ENCODE results near the gene SGIP1. TPM values are rescaled to one million over a fixed set of nuclear protein-coding genes. Genes with fewer than 3 reads are reported as not detected.

The SGIP1 gene, protein sequence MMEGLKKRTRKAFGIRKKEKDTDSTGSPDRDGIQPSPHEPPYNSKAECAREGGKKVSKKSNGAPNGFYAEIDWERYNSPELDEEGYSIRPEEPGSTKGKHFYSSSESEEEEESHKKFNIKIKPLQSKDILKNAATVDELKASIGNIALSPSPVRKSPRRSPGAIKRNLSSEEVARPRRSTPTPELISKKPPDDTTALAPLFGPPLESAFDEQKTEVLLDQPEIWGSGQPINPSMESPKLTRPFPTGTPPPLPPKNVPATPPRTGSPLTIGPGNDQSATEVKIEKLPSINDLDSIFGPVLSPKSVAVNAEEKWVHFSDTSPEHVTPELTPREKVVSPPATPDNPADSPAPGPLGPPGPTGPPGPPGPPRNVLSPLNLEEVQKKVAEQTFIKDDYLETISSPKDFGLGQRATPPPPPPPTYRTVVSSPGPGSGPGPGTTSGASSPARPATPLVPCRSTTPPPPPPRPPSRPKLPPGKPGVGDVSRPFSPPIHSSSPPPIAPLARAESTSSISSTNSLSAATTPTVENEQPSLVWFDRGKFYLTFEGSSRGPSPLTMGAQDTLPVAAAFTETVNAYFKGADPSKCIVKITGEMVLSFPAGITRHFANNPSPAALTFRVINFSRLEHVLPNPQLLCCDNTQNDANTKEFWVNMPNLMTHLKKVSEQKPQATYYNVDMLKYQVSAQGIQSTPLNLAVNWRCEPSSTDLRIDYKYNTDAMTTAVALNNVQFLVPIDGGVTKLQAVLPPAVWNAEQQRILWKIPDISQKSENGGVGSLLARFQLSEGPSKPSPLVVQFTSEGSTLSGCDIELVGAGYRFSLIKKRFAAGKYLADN
- total RNA-seq (10 to 100 TPM in 2 of 4 donors, 1 to 10 TPM in 2; 5.3 to 14.1 (median 11.5) TPM), polyA plus RNA-seq (1 to 10 TPM in 1 of 3 donors, under 1 TPM in 1, not detected in 1; under 0.01 to 2.2 TPM)

DNA sequence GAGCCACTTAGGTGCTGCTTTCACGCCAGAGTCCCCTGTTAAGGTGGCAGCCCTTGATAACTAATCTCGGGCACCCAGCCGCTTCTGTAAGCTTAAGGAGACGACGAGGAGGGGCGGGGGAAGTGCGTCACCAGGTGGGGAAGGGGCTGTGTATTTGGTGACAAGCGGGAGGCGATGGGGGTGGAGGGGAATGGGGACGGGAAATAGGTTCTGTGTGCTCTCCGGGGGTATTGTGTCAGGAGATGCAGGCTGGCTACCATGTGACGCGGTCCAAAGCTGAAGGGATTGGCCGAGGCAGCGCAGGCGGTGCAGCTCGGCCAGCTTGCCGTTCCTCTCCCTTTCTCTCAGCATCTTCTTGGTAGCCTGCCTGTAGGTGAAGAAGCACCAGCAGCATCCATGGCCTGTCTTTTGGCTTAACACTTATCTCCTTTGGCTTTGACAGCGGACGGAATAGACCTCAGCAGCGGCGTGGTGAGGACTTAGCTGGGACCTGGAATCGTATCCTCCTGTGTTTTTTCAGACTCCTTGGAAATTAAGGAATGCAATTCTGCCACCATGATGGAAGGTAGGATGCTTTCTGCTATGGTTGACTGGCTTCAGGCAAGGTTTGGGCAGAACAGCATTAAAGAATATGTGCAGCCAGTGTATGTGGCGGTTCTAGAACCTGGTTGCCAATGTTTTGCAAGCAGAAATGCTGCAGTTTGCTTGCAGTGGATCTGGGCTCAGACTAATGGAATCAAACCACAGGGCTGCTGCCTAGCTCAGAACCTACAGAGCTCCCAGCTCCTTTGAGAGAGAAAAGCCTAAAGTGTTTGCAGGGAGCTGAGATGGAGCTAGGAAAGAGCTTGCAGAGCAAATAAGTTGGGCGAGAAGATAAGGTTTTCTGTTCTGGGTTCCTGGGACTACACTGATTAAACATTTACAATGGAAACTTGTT, at the start of gene SGIP1:
TSS of gene SGIP1 (plus strand) at position 350 of the 937 bp plus-strand sequence. CDS start at position 556, 206 bp downstream.
- H3K27ac ChIP-seq: peak within 1 kb of the TSS; percentile 50 to 78 (median 70)
- intact Hi-C loops (cut with DNase I): no loop called here
- no peaks in the 10 kb centered on the region for H3K9me3 ChIP-seq
- DNase-seq: peak; percentile 80
- H3K27me3 ChIP-seq: no peaks in the 10 kb centered on the region
- H3K4me3 ChIP-seq: peak within 1 kb of the TSS; percentile 38 to 53 (median 46)
- TF ChIP-seq EP300 (IDR thresholded peaks at IDR 0.05): no peak
- TF ChIP-seq POLR2A (IDR thresholded peaks at IDR 0.05): no peak
- peak in 2 of 4 donors; percentile 22 to 60 for TF ChIP-seq POLR2AphosphoS5 (IDR thresholded peaks at IDR 0.05)
- TF ChIP-seq, protein P1, sequence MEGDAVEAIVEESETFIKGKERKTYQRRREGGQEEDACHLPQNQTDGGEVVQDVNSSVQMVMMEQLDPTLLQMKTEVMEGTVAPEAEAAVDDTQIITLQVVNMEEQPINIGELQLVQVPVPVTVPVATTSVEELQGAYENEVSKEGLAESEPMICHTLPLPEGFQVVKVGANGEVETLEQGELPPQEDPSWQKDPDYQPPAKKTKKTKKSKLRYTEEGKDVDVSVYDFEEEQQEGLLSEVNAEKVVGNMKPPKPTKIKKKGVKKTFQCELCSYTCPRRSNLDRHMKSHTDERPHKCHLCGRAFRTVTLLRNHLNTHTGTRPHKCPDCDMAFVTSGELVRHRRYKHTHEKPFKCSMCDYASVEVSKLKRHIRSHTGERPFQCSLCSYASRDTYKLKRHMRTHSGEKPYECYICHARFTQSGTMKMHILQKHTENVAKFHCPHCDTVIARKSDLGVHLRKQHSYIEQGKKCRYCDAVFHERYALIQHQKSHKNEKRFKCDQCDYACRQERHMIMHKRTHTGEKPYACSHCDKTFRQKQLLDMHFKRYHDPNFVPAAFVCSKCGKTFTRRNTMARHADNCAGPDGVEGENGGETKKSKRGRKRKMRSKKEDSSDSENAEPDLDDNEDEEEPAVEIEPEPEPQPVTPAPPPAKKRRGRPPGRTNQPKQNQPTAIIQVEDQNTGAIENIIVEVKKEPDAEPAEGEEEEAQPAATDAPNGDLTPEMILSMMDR (IDR thresholded peaks at IDR 0.05): no peak
- no peaks in the 10 kb centered on the region for H3K36me3 ChIP-seq
- peaks cover 0 to 13% (median 10%) of the 10 kb centered on the region in 4 donors for H3K4me1 ChIP-seq
- WGBS, 2 donors: 26 to 27% methylated on average over 25 of the region's 25 CpGs

DNA sequence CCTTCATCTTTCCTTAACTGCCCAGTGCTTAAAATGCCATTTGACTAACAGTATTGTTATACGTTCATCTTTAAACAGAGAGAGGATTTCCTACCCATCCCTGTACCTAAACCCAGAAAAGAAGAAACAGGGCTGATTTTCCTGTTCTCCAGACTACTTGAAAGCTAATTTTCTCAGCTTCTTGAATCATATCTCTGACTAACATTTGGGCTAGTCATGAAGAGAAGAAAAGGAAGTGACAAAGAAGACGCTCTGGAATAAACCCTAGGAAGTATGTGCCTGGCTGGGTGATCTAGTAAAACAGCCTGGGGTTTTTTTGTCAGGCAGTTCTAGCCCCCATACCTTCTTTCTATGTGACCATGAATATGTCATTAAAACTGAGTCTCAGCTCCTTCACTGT, 44.8 kb upstream of the SGIP1 start:
- intact Hi-C loops (cut with DNase I): no loop called here
- no peak overlapping the region for H3K27ac ChIP-seq
- 73 to 74% methylated on average over 2 of the region's 2 CpGs for WGBS, 2 donors

DNA sequence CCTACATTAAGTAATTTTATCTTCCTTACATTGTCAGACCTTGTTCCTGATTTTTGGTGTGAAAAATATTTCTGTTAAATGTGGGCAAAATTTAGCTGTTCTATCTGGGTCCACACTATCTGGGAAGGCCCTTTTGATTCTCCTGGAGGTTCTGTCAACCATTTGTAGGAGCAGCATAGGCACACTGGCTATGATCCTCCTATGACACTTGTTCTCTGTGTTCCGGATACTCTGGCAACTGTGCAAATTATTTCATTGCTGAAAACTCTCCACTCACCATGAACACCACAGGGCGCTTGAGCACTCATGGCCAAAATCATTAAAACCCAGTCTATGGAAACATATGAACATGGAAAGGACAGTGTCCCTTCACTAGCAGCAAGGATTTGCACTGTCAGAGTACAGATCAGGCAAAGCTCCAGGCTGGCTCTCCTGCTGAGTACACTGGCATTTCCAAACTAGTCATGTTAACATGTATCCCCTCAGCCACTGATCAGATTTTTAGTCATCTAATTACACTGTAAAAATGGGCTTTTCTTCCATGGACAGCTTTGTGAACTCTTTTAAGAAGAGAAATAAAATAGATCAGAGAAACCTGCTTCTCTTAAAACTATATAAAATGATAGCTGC, 43.9 kb upstream of the SGIP1 start:
- H3K9me3 ChIP-seq: no peaks in the 10 kb centered on the region
- no peaks in the 10 kb centered on the region for H3K36me3 ChIP-seq
- no peak overlapping the region for H3K4me3 ChIP-seq
- H3K4me1 ChIP-seq: no peaks in the 10 kb centered on the region
- intact Hi-C loops (cut with DNase I): no loop called here
- no peak for TF ChIP-seq POLR2A (IDR thresholded peaks at IDR 0.05)
- no peak for TF ChIP-seq EP300 (IDR thresholded peaks at IDR 0.05)
- no peak for TF ChIP-seq POLR2AphosphoS5 (IDR thresholded peaks at IDR 0.05)
- TF ChIP-seq, protein P1 (IDR thresholded peaks at IDR 0.05): no peak
- DNase-seq: no peak
- H3K27me3 ChIP-seq: no peaks in the 10 kb centered on the region
- H3K27ac ChIP-seq: no peak overlapping the region
- 47 to 74% methylated on average over 2 of the region's 2 CpGs for WGBS, 2 donors

More for the DNA sequence above, 44.8 kb upstream of the SGIP1 start:
- Histone ChIP-seq H3K9me3 (no peaks in the 10 kb centered on the region), H3K4me3 (no peak overlapping the region), H3K27me3 (no peaks in the 10 kb centered on the region), H3K36me3 (no peaks in the 10 kb centered on the region), H3K4me1 (no peaks in the 10 kb centered on the region)
- no peak for DNase-seq
- TF ChIP-seq POLR2AphosphoS5 (IDR thresholded peaks at IDR 0.05) (no peak), POLR2A (IDR thresholded peaks at IDR 0.05) (no peak), EP300 (IDR thresholded peaks at IDR 0.05) (no peak)
- TF ChIP-seq, protein P1 (IDR thresholded peaks at IDR 0.05): no peak

DNA sequence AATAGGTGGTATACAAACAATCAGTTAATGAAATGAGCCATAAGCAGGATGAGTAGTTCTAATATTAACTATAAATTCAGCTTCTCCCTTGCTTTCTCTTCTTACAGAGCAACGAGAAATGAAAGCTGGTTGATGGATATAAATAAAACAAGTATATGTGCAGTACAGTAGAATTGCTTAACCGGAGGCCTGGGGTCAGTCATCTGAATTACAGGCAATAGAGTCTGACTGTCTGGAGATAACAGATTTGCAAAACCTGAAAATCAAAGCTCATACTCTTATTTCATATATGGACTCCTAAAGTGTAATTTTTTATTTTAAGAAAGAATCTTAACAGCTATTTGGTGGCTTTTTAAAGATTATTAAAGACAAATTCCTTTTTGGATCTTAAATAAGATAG, 43.1 kb upstream of the SGIP1 start:
- 30 to 70% methylated on average over 2 of the region's 2 CpGs for WGBS, 2 donors

More for the DNA sequence above, 43.1 kb upstream of the SGIP1 start:
- intact Hi-C loops (cut with DNase I): no loop called here
- H3K4me1 ChIP-seq: no peaks in the 10 kb centered on the region
- no peak for DNase-seq
- H3K36me3 ChIP-seq: no peaks in the 10 kb centered on the region
- TF ChIP-seq EP300 (IDR thresholded peaks at IDR 0.05): no peak
- no peak for TF ChIP-seq POLR2A (IDR thresholded peaks at IDR 0.05)
- TF ChIP-seq, protein P1 (IDR thresholded peaks at IDR 0.05): no peak
- no peak for TF ChIP-seq POLR2AphosphoS5 (IDR thresholded peaks at IDR 0.05)
- no peaks in the 10 kb centered on the region for H3K27me3 ChIP-seq
- H3K27ac ChIP-seq: no peak overlapping the region
- H3K4me3 ChIP-seq: no peak overlapping the region
- H3K9me3 ChIP-seq: no peaks in the 10 kb centered on the region

Measured in sigmoid colon (tissue), 7 donors.